ENCODE results near the gene RPH3AL.

Gene RPH3AL

DNA sequence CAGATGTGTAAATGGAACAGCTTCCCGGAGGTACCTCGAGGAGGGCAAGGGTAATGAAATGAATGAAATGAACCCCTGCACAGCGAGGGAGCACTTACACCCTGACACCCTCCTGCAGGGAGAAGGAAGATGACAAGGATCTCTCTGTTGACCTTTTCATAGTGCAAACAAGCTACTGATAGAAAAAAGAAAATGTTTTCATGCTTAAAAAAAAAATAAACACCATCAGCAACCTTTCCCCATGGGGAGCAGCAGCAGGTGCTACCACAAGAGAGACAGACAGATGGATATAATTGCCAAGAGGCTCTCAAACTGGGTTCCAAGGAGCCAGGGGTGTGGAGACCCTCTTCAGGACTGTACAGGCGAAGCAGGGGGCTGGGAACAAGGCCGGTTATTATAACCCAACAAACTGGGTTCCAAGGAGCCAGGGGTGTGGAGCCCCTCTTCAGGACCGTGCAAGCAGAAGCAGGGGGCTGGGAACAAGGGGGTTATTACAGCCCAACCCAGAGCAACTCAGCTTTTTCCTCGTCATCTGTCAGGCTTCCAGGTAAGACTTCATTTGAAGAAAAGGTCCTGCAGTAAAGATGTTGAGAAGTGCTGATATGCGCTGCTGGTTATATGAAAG, 718 bp upstream of the RPH3AL start:
- DNase-seq = peak; percentile 54

GRCh38 chr17:351875-352420, 659 bp downstream of the RPH3AL start:
- no peak for DNase-seq

GRCh38 chr17:351449-351738, 1.2 kb downstream of the RPH3AL start:
- DNase-seq = no peak

- DNase-seq = no peak
Observed at GRCh38 chr17:350706-351448, 1.7 kb downstream of the RPH3AL start.

DNA sequence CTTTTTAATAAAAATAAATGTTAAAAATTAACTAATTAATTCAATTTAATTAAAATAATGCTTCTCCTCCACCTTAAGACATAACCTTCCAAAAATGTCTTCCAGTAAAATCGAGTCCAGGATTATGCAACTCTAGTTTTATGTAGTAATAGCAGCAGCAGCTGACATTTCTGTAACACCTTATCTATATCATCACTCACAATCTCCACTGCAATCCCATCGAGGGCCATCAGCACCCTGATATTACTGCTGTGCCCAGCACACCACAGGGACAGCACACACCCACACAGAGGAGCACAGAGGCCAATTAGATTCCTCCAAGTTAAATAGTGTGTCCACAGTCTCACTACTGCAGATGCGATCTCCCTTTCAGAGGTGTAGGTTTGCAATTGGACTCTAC, 2.9 kb downstream of the RPH3AL start:
- DNase-seq = no peak

DNA sequence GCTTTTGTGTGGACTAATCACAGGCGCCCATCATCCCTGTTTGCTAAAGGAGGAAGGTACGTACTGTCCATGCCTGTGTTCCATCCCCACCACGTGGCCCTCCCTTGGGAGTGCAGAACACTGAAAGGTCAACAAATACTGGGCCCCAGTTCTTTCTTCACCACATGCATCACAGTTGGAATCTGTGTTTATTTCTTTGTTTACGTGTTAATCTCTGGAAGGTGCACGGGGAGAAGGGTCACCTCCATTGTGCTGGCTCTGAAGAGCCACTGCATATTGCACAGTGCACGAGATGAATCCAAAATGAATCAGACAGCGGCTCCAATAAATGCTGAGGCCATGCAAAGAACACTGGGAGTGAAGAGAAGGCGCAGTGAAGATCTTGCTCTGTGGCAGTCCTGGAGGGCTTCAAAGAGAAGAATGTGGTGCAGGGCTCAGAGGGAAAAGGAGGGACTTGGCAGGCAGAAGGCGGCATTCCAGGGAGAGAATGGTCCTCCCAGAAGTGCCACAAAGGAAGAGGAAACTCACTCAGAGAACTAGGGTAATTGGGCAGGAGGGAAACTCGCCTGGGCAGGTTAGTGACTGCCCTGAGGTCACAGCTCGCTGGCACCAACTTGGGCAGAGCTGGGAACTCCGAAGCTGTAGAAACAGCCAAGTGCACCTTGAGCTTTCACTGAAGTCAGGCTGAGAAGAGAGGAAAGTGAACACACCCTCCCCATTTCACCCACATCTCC, 3.7 kb downstream of the RPH3AL start:
- peak; percentile 31 for DNase-seq

- DNase-seq = no peak
Observed at GRCh38 chr17:348012-348411, 4.6 kb downstream of the RPH3AL start.

GRCh38 chr17:347309-347899, 5.2 kb downstream of the RPH3AL start:
- DNase-seq = peak; percentile 47

GRCh38 chr17:345992-346785, 6.4 kb downstream of the RPH3AL start:
- no peak for DNase-seq

GRCh38 chr17:345261-345660, 7.3 kb downstream of the RPH3AL start:
- DNase-seq = no peak

GRCh38 chr17:343875-344752, 8.5 kb downstream of the RPH3AL start:
- DNase-seq = no peak

GRCh38 chr17:343211-343610, 9.4 kb downstream of the RPH3AL start:
- DNase-seq = peak; percentile 13

GRCh38 chr17:340074-340473, 12.5 kb downstream of the RPH3AL start:
- DNase-seq = no peak

GRCh38 chr17:339193-340061, 13.2 kb downstream of the RPH3AL start:
- peak; percentile 73 for DNase-seq

GRCh38 chr17:338442-339192, 14.0 kb downstream of the RPH3AL start:
- no peak for DNase-seq

DNA sequence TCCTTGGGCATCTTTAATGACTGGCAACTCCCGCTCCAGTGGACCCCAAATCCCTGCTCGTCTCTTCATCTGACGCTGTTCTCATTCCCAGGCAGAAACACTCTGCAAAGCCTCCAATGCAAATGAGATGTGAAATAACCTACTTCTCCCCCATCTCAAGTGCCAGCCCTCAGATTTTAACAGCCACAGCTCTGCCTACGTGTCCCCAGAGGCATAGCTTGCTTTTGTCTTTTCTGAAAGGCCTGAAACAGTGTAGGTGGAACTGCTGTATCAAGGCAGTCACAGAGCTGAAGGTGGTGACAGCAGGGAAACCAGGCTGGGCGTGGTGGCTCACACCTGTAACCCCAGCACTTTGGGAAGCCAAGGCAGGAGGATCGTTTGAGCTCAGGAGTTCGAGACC, 14.7 kb downstream of the RPH3AL start:
- peak; percentile 64 for DNase-seq

- no peak for DNase-seq
Observed at GRCh38 chr17:337453-337852, 15.2 kb downstream of the RPH3AL start.

- DNase-seq = no peak
Observed at GRCh38 chr17:337022-337420, 15.6 kb downstream of the RPH3AL start.

- no peak for DNase-seq
Observed at GRCh38 chr17:336110-337021, 16.2 kb downstream of the RPH3AL start.
